ENCODE results near the gene YPEL4. TPM values are rescaled to one million over a fixed set of nuclear protein-coding genes. Genes with fewer than 3 reads are reported as not detected.

YPEL4 gene
- total RNA-seq, 1 experiment from 2014 or later: not detected

- DNase-seq (ENCODE audit: low read depth, low spot score) (no peak), ATAC-seq (no peak)
- H3K4me3 ChIP-seq (ENCODE audit: low read depth in 2 of 2, low read length in 2 of 2): no peak overlapping the region
- in situ Hi-C loops (cut with HindIII; ENCODE audit: low pct_unique_long_range_greater_than_20kb, low sequenced_read_pairs) (no loop called here), intact Hi-C loops (cut with micrococcal nuclease; ENCODE audit: unreplicated experiment) (no loop called here)
- TF ChIP-seq SIN3A (IDR thresholded peaks at IDR 0.05; ENCODE audit: borderline replicate concordance, insufficient read depth, low read depth, low read length): no peak
- TF ChIP-seq POLR2AphosphoS5 (IDR thresholded peaks at IDR 0.05; ENCODE audit: low read depth, low read length): no peak
- no peak for TF ChIP-seq REST (IDR thresholded peaks at IDR 0.05; ENCODE audit: insufficient read depth in 1 of 2, low read depth in 2 of 2, low read length in 1 of 2)
- TF ChIP-seq CTCF (IDR thresholded peaks at IDR 0.05): no peak
- TF ChIP-seq TCF7L2 (IDR thresholded peaks at IDR 0.05; ENCODE audit: low read depth, low read length): no peak
- peaks cover 6% of the 10 kb centered on the region for H3K4me1 ChIP-seq (ENCODE audit: control insufficient read depth, insufficient read depth, low read length)
- no peaks in the 10 kb centered on the region for H3K36me3 ChIP-seq (ENCODE audit: control insufficient read depth, insufficient read depth, low read length)
- H3K27me3 ChIP-seq (ENCODE audit: control insufficient read depth, insufficient read depth, low read length): peaks cover 3% of the 10 kb centered on the region; the same call in 1 of the 2 replicates
- no TSS peak for BruUV-seq (replicated peaks)
- H3K27ac ChIP-seq (ENCODE audit: low read length): no peak overlapping the region
- H3K9me3 ChIP-seq (ENCODE audit: control insufficient read depth, insufficient read depth, low read depth, low read length): no peaks in the 10 kb centered on the region
- ChIA-PET CTCF (interaction anchor here (0.7 kb wide), 1 partner anchor 86 kb away, joined by 3 read pairs; no protein-coding TSS in a partner anchor), POLR2A (interaction anchor here (0.5 kb wide), 1 partner anchor 8 kb away, joined by 3 read pairs; no protein-coding TSS in a partner anchor)
Measured at GRCh38 chr11:57634311-57634710, 15.4 kb downstream of the YPEL4 start.

- POLR2A ChIA-PET: no interaction called here
- ATAC-seq (no peak), DNase-seq (ENCODE audit: low read depth, low spot score) (no peak)
- BruUV-seq (replicated peaks): no TSS peak
- Histone ChIP-seq H3K27me3 (ENCODE audit: control insufficient read depth, insufficient read depth, low read length) (peaks cover 3% of the 10 kb centered on the region; the same call in 1 of the 2 replicates), H3K36me3 (ENCODE audit: control insufficient read depth, insufficient read depth, low read length) (no peaks in the 10 kb centered on the region), H3K27ac (ENCODE audit: low read length) (no peak overlapping the region), H3K9me3 (ENCODE audit: control insufficient read depth, insufficient read depth, low read depth, low read length) (no peaks in the 10 kb centered on the region), H3K4me1 (ENCODE audit: control insufficient read depth, insufficient read depth, low read length) (peaks cover 4% of the 10 kb centered on the region), H3K4me3 (ENCODE audit: low read depth in 2 of 2, low read length in 2 of 2) (no peak overlapping the region)
- CTCF ChIA-PET: interaction anchor here (0.7 kb wide), 1 partner anchor 85 kb away, joined by 3 read pairs; no protein-coding TSS in a partner anchor
- in situ Hi-C loops (cut with HindIII; ENCODE audit: low pct_unique_long_range_greater_than_20kb, low sequenced_read_pairs): no loop called here
- intact Hi-C loops (cut with micrococcal nuclease; ENCODE audit: unreplicated experiment): no loop called here
- no peak for TF ChIP-seq TCF7L2 (IDR thresholded peaks at IDR 0.05; ENCODE audit: low read depth, low read length)
- TF ChIP-seq SIN3A (IDR thresholded peaks at IDR 0.05; ENCODE audit: borderline replicate concordance, insufficient read depth, low read depth, low read length): no peak
- TF ChIP-seq CTCF (IDR thresholded peaks at IDR 0.05): no peak
- no peak for TF ChIP-seq POLR2AphosphoS5 (IDR thresholded peaks at IDR 0.05; ENCODE audit: low read depth, low read length)
- no peak for TF ChIP-seq REST (IDR thresholded peaks at IDR 0.05; ENCODE audit: insufficient read depth in 1 of 2, low read depth in 2 of 2, low read length in 1 of 2)
Measured at GRCh38 chr11:57633394-57634070, 16.2 kb downstream of the YPEL4 start.
